K562 (cell line): Measurements from ENCODE around the gene SLC38A10. TPM values are rescaled to one million over a fixed set of nuclear protein-coding genes. Genes with fewer than 3 reads are reported as not detected.

Experiments used
- ATAC-seq: fragments of 200-7000 bp; cut with Tn5 transposase; 3 replicates; pipeline ENCODE4 v1.9.1; 2020; ENCODE audit warnings: moderate library complexity
- BruUV-seq: library from RNA; stranded (reverse); fragments of 400-500 nt; replicated peaks from 2 replicates; lab custom pipeline; 2021; lab: Mats Ljungman, UMichigan
- CTCF ChIA-PET: fragments of 300-600 bp; formaldehyde crosslinking; extraction: SDS; loops from one replicate; lab custom pipeline; 2021; ENCODE audit warnings: low intra/inter-chr PET ratio; lab: Yijun Ruan, JAX
- POLR2A ChIA-PET: fragments of 300-600, 350-650 bp; sonication (Branson Sonifier 250); formaldehyde crosslinking; extraction: SDS; loops from one replicate; lab custom pipeline; 2021; ENCODE audit warnings: antibody characterized with exemption, inconsistent platforms; lab: Yijun Ruan, JAX
- DNase-seq, 4 experiments: peaks; one replicate each; pipeline versions ENCODE4 v3.0.0 to v3.0.0-alpha.2; 2011 to 2018; ENCODE audit warnings: low spot score in 3 of 4, mixed read lengths in 3 of 4; ENCODE audit errors: extremely low read depth in 1 of 4
- FAIRE-seq: peaks from 2 replicates; lab custom pipeline; 2011; peaks lifted over from hg19 to GRCh38; lab: Jason Lieb, UNC
- H2AFZ ChIP-seq: 2 replicates; pipeline ENCODE4 v1.6.0; 2011; ENCODE audit warnings: low read depth, low read length, control low read depth, inconsistent platforms
- H3K27ac ChIP-seq: fragments of 200-600 bp; 3 replicates; pipeline ENCODE4 v1.8.0; 2011; ENCODE audit warnings: low read depth, mild to moderate bottlenecking, control low read depth, inconsistent platforms, low read length, moderate library complexity, mixed read lengths; ENCODE audit errors: extremely low read depth
- H3K27me3 ChIP-seq, 2 experiments: fragments of 300-600 bp in 1 of 2; 2 replicates in 1 of 2; 3 replicates in 1 of 2; pipeline versions ENCODE4 v1.6.0 to v1.8.0; 2011; ENCODE audit warnings: inconsistent platforms in 2 of 2, low read length in 2 of 2, mild to moderate bottlenecking in 1 of 2, mixed read lengths in 1 of 2, moderate library complexity in 1 of 2; ENCODE audit not compliant: control insufficient read depth in 2 of 2, insufficient read depth in 2 of 2
- H3K36me3 ChIP-seq: fragments of 300-600 bp; 3 replicates; pipeline ENCODE4 v1.8.0; 2011; ENCODE audit warnings: mild to moderate bottlenecking, low read length, inconsistent platforms; ENCODE audit not compliant: control insufficient read depth, insufficient read depth
- H3K4me1 ChIP-seq, 2 experiments: fragments of 200-600 bp in 1 of 2; replicated peaks in 1 of 2; 2 replicates in 1 of 2; 3 replicates in 1 of 2; pipeline versions ENCODE4 v1.5.1 to v1.8.0; 2011; ENCODE audit warnings: inconsistent platforms in 2 of 2, low read length in 2 of 2, mild to moderate bottlenecking in 1 of 2, mixed read lengths in 1 of 2, moderate library complexity in 1 of 2; ENCODE audit not compliant: control insufficient read depth in 2 of 2, insufficient read depth in 2 of 2
- H3K4me2 ChIP-seq: 2 replicates; pipeline ENCODE4 v1.6.1; 2011; ENCODE audit warnings: low read length, control low read depth, inconsistent platforms, mixed read lengths; ENCODE audit not compliant: insufficient read depth
- H3K4me3 ChIP-seq: fragments of 200-600 bp; sonication (generic), shearing (Covaris generic); 2 replicates; pipeline ENCODE4 v1.5.1; 2016; ENCODE audit warnings: control low read depth, inconsistent platforms
- H3K79me2 ChIP-seq: fragments of 200-600 bp; 3 replicates; pipeline ENCODE4 v1.8.0; 2011; ENCODE audit warnings: low read length, inconsistent platforms; ENCODE audit not compliant: control insufficient read depth, insufficient read depth
- H3K9ac ChIP-seq, 2 experiments: 2 replicates each; pipeline versions ENCODE4 v1.6.0 to v1.6.1; 2011; ENCODE audit warnings: low read depth in 2 of 2, low read length in 2 of 2, control low read depth in 1 of 2, inconsistent platforms in 1 of 2, mild to moderate bottlenecking in 1 of 2, mixed read lengths in 1 of 2; ENCODE audit not compliant: insufficient read depth in 1 of 2
- H3K9me1 ChIP-seq: one replicate; pipeline ENCODE4 v1.6.0; 2011; ENCODE audit warnings: inconsistent platforms, mild to moderate bottlenecking, low read length, moderate library complexity; ENCODE audit not compliant: control insufficient read depth, insufficient read depth
- H3K9me3 ChIP-seq: replicated peaks from 2 replicates; pipeline ENCODE4 v1.5.1; 2011; ENCODE audit warnings: low read depth, low read length, inconsistent platforms; ENCODE audit not compliant: control insufficient read depth, insufficient read depth
- H4K20me1 ChIP-seq: replicated peaks from 2 replicates; pipeline ENCODE4 v1.6.1; 2011; ENCODE audit warnings: low read length, inconsistent platforms, mixed read lengths; ENCODE audit not compliant: control insufficient read depth, insufficient read depth
- ARNT ChIP-seq, 2 experiments: fragments of 450-650 bp; IDR thresholded peaks; 2 replicates each; pipeline ENCODE4 v1.6.1; 2016; ENCODE audit warnings: mild to moderate bottlenecking in 1 of 2
- EP400 ChIP-seq: fragments of 450-650 bp; IDR thresholded peaks from 2 replicates; pipeline ENCODE4 v1.6.1; 2017; ENCODE audit warnings: antibody characterized with exemption, mild to moderate bottlenecking, moderate library complexity
- RAD51 ChIP-seq: fragments of 450-650 bp; IDR thresholded peaks from 2 replicates; pipeline ENCODE4 v1.7.1; 2016; ENCODE audit warnings: low read depth, mild to moderate bottlenecking, borderline replicate concordance
- RBM15 ChIP-seq: fragments of 200-400 bp; formaldehyde crosslinking; IDR thresholded peaks from 2 replicates; pipeline ENCODE4 v1.6.1; 2018; ENCODE audit warnings: mild to moderate bottlenecking, low read length, moderate library complexity; ENCODE audit not compliant: insufficient read depth
- USF1 ChIP-seq: sonication (generic); formaldehyde crosslinking; IDR thresholded peaks from 2 replicates; pipeline ENCODE4 v1.9.0; 2022; ENCODE audit warnings: mild to moderate bottlenecking, missing genetic modification reagents
- ZBTB8A ChIP-seq: fragments of 450-650 bp; IDR thresholded peaks from 2 replicates; pipeline ENCODE4 v1.6.1; 2018; ENCODE audit warnings: mild to moderate bottlenecking, moderate library complexity; ENCODE audit not compliant: partially characterized antibody
- ZNF518B ChIP-seq: fragments of 250-450 bp; sonication (Bioruptor Pico); IDR thresholded peaks from 2 replicates; pipeline ENCODE4 v1.5.0; 2021; ENCODE audit warnings: mild to moderate bottlenecking, moderate library complexity
- ZNF609 ChIP-seq: sonication (generic); formaldehyde crosslinking; IDR thresholded peaks from 2 replicates; pipeline ENCODE4 v1.8.1; 2023; ENCODE audit warnings: missing genetic modification reagents, mild to moderate bottlenecking, borderline replicate concordance
- WGBS: fragments of 100-300 bp; shearing (Covaris generic); methylation state at CpG from one replicate; pipeline ENCODE4 v1.1.6; 2016; ENCODE audit warnings: low coverage, mixed read lengths; ENCODE audit not compliant: insufficient coverage; ENCODE audit errors: missing lambda C conversion rate; 5-methylcytosine and 5-hydroxymethylcytosine counted together
- in situ Hi-C: fragments of 300-500 bp; cut with MboI; formaldehyde crosslinking; loops from 4 replicates; pipeline ENCODE4 v1.15.0; 2018; ENCODE audit warnings: inconsistent platforms, mixed read lengths
- intact Hi-C: fragments of 100-400 bp; cut with micrococcal nuclease; formaldehyde crosslinking; loops from 2 replicates; pipeline ENCODE4 v1.14.2; 2022
- polyA plus RNA-seq, 8 experiments: library from polyadenylated mRNA; depleted of rRNA in 4 of 8; stranded (reverse) in 5 of 8; unstranded in 3 of 8; fragments of >200 nt; fragmentation: Nextera tagmentation in 2 of 8; fragmentation: Illumina TruSeq in 1 of 8; extraction: Ambion mirVana in 2 of 8; extraction: Trizol in 1 of 8; gene quantifications; 2 replicates each; pipeline versions ENCODE4 v1.2.1 to v1.2.3, GENCODE V29; 2011 to 2014; ENCODE audit warnings: inconsistent platforms in 1 of 8, missing spikeins in 1 of 8
- total RNA-seq, 7 experiments: library from RNA; depleted of rRNA in 6 of 7; stranded (reverse); fragments of >200 nt in 6 of 7; fragmentation: Illumina TruSeq in 2 of 7; extraction: Trizol in 2 of 7; gene quantifications; 2 replicates each; pipeline versions ENCODE4 v1.2.1 to v1.2.3, GENCODE V29; 2011 to 2021; ENCODE audit warnings: low replicate concordance in 1 of 7

SLC38A10 gene
- total and polyA plus RNA-seq, 9 of the 15 experiments (the other 6 are each of a cell fraction or from before 2014, with no cell fraction given), result 0.45 to 54.2 (median 13.8) TPM

GRCh38 chr17:81309859-81310839 is 15.0 kb upstream of the SLC38A10 start:
- Histone ChIP-seq H4K20me1 (no peaks in the 10 kb centered on the region), H3K9ac (peak overlapping the region; percentile 73 to 95), H3K4me2 (peak overlapping the region; percentile 87)
- TF ChIP-seq ZNF609 (CRISPR knock-in tag) (no peak), ZBTB8A (no peak), ZNF518B (CRISPR knock-in tag) (no peak), RAD51 (peak; percentile 51; the same call in 1 of the 2 replicates), EP400 (no peak), RBM15 (no peak), USF1 (CRISPR knock-in tag) (peak; percentile 76), ARNT (IDR thresholded peaks at IDR 0.05) (no peak)

More at GRCh38 chr17:81309859-81310839, 15.0 kb upstream of the SLC38A10 start:
- POLR2A ChIA-PET, result interaction anchor here (0.5 to 1.8 kb wide), 12 partner anchors 9 to 1173 kb away, joined by 3 to 14 read pairs (median 3); partner anchors contain the start of genes BAHCC1 and SLC38A10
- Histone ChIP-seq H3K27me3 (no peaks in the 10 kb centered on the region), H3K4me1 (peaks cover 22 to 91% of the 10 kb centered on the region in 2 experiments), H3K9me1 (no peaks in the 10 kb centered on the region), H3K4me3 (peak overlapping the region; percentile 42; the same call in 1 of the 2 replicates), H3K79me2 (no peaks in the 10 kb centered on the region; the same call in 2 of the 3 replicates), H3K36me3 (no peaks in the 10 kb centered on the region), H2AFZ (peak overlapping the region; percentile 94), H3K27ac (peak overlapping the region; percentile 84), H3K9me3 (no peaks in the 10 kb centered on the region)
- FAIRE-seq (peak; percentile 73), DNase-seq (peak; percentile 45 to 70 (median 64)), ATAC-seq (no peak)
- BruUV-seq, result no TSS peak
- 73% methylated on average over 36 of the region's 36 CpGs for WGBS
- intact Hi-C loops (no loop called here), in situ Hi-C loops (no loop called here)
- CTCF ChIA-PET, result interaction anchor here (0.9 to 1.3 kb wide), 2 partner anchors 174 to 175 kb away, joined by 3 read pairs; no protein-coding TSS in a partner anchor
